Duodenal mucosa (tissue), 2 donors: Measurements from ENCODE around the gene IGFBP2.

Experiments used
- H3K27ac ChIP-seq: one replicate; pipeline ENCODE4 v1.7.0; 2013; ENCODE audit warnings: low read depth, low read length
- H3K27me3 ChIP-seq, 2 donors: one replicate each; pipeline ENCODE4 v1.7.0; 2013; ENCODE audit warnings: low read length in 2 of 2, control low read depth in 1 of 2; ENCODE audit not compliant: insufficient read depth in 2 of 2, control insufficient read depth in 1 of 2
- H3K36me3 ChIP-seq, 2 donors: one replicate each; pipeline ENCODE4 v1.7.0; 2013; ENCODE audit warnings: low read length in 2 of 2, control low read depth in 1 of 2; ENCODE audit not compliant: insufficient read depth in 2 of 2, control insufficient read depth in 1 of 2
- H3K4me1 ChIP-seq, 2 donors: one replicate each; pipeline ENCODE4 v1.7.0; 2013; ENCODE audit warnings: low read length in 2 of 2, control low read depth in 1 of 2; ENCODE audit not compliant: insufficient read depth in 2 of 2, control insufficient read depth in 1 of 2
- H3K4me3 ChIP-seq, 2 donors: one replicate each; pipeline ENCODE4 v1.7.0; 2013; ENCODE audit warnings: low read length in 2 of 2, low read depth in 1 of 2
- H3K9ac ChIP-seq, 2 donors: one replicate each; pipeline ENCODE4 v1.7.0; 2013; ENCODE audit warnings: low read length in 2 of 2, low read depth in 1 of 2
- H3K9me3 ChIP-seq, 2 donors: one replicate each; pipeline ENCODE4 v1.7.0; 2013; ENCODE audit warnings: low read length in 2 of 2, control low read depth in 1 of 2; ENCODE audit not compliant: control insufficient read depth in 1 of 2

The IGFBP2 gene

DNA sequence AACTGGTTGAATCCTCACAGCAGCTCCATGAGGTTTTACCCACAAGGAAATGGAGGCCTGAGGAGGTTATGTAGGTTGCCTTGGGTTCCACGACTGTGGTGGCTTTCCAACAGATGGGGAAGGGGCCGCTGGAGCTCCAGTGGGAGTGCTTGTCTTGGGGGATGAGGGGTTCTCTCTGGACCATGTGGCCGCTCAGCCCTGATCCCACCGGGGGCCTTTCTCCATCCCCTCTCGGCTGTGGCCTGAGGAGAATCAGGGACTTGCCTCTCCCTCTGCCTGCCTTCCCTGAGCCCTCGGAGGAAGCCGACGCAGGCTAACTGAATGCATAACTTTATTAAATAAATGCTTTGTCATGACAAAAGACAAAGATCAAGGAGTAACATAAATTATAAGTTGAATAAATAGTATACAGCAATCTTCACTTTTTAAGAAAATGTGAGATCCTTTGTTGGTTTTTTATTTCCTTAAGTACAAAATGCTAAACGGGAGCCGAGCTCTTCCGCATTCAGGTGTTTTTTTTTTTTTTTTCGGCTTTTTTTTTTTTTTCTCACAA lies 38.6 kb downstream of the IGFBP2 start:
- Histone ChIP-seq H3K27ac (no peak overlapping the region), H3K9ac (no peak overlapping the region), H3K4me1 (no peaks in the 10 kb centered on the region), H3K9me3 (no peaks in the 10 kb centered on the region), H3K27me3 (no peaks in the 10 kb centered on the region), H3K4me3 (no peak overlapping the region), H3K36me3 (peaks cover 0 to 2% of the 10 kb centered on the region in 2 donors)

DNA sequence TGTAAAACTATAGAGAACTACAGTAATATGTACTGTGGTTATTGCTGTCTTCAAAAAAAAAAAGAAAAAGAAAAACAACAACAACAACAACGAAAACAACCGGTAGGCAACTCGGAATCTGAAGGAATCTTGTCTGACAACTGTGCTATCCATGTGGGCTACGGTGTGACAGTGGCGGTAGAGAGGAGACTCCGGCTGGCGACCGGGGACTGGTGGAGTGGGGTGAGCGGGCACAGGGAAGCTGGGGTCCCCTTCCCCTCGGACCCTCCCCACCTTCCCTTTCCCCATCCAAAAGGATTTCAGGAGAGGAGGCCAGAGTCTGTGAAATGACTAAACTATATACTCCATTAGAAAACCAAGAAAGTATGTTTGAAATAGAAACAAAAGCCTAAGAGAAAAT lies 39.2 kb downstream of the IGFBP2 start:
- no peak overlapping the region for H3K4me3 ChIP-seq
- H3K9me3 ChIP-seq: no peaks in the 10 kb centered on the region
- H3K4me1 ChIP-seq: no peaks in the 10 kb centered on the region
- no peak overlapping the region for H3K27ac ChIP-seq
- H3K9ac ChIP-seq: no peak overlapping the region
- no peaks in the 10 kb centered on the region for H3K27me3 ChIP-seq
- peaks cover 0 to 2% of the 10 kb centered on the region in 2 donors for H3K36me3 ChIP-seq

DNA sequence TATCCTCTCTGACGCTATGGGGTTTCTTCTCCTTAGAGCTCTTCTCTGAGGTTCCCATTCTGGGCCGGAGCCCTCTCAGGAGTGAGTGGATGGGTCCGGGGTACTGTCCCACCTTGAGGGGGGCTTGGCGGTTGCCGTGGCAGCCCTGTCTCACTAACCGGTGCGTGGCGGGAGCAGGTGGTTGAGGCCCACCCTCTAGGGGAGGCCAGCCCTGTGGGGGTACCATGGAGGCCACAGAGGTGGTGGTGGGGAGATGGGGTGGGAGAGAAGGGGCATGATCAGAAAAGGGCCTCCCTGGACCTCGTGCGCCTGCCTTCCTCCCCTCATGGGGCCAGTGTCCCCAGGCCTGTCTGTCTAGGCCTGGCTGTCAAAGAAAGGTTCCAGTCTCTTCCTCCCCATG lies 39.8 kb downstream of the IGFBP2 start:
- Histone ChIP-seq H3K9ac (no peak overlapping the region), H3K9me3 (no peaks in the 10 kb centered on the region), H3K27me3 (no peaks in the 10 kb centered on the region), H3K27ac (no peak overlapping the region), H3K4me3 (no peak overlapping the region), H3K36me3 (peaks cover 0 to 2% of the 10 kb centered on the region in 2 donors), H3K4me1 (no peaks in the 10 kb centered on the region)

DNA sequence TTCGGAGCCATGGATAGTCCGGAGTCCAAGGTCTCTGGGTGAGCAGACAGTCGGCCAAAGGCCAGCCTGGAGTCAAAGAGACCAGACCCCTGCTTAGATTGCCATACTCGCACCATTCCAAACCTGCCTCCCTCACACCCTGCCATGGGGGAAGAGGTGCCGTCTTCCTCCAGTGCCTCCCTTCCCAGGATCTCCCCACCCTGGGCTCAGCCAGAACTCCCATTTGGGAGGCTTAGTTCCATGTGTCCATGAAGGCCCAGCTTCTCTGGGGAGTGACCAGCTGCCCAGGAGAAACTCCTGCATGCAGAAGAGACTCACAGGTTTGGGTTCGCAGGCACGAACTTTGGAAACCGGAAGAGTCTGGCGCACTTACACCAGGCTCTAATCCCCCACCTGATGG lies 40.4 kb downstream of the IGFBP2 start:
- no peaks in the 10 kb centered on the region for H3K9me3 ChIP-seq
- H3K27me3 ChIP-seq: no peaks in the 10 kb centered on the region
- H3K27ac ChIP-seq: no peak overlapping the region
- no peaks in the 10 kb centered on the region for H3K4me1 ChIP-seq
- H3K36me3 ChIP-seq: peaks cover 0 to 2% of the 10 kb centered on the region in 2 donors
- no peak overlapping the region for H3K9ac ChIP-seq
- H3K4me3 ChIP-seq: no peak overlapping the region

DNA sequence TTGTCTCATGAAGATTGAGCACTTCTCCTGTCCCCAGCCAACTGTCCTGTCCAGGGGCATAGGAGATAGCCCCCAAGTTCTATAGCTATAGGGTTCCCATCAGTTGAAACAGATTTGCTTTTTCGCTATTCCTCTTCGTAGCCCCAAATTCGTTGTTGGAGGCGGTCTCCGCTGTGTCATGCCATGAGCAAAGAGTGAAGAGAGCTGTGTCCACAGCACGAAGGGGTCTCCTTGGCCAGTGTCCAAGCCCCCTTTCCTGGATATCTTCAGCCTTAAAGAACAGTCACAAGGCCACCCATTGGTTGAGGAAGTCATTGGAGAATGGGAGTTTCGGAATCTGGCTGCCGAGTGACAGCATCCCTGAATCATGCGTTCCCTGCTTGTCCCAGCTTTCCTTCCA lies 41.2 kb downstream of the IGFBP2 start:
- no peak overlapping the region for H3K4me3 ChIP-seq
- H3K27me3 ChIP-seq: no peaks in the 10 kb centered on the region
- no peaks in the 10 kb centered on the region for H3K9me3 ChIP-seq
- no peak overlapping the region for H3K27ac ChIP-seq
- no peaks in the 10 kb centered on the region for H3K4me1 ChIP-seq
- H3K36me3 ChIP-seq: peaks cover 0 to 2% of the 10 kb centered on the region in 2 donors
- no peak overlapping the region for H3K9ac ChIP-seq

DNA sequence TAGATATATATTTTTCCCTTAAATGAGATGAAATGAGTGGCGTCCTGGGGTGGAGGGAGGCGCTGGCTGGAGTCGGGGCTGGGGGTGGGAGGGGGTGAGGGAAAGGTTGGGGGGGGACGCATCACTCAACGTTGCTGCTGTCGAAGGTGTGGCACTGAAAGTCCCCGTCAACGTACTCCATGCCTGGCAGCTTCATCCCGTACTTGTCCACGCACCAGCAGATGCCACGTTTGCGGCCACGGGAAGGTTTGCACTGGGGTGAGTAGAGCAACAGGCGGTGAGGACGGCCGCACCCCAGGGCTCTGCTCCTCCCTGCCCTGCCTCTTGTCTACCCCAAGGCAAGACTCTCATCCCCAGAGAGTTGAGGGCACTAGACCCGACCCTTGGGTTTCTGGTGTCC lies 43.4 kb downstream of the IGFBP2 start:
- peaks cover 0 to 2% of the 10 kb centered on the region in 2 donors for H3K36me3 ChIP-seq
- no peak overlapping the region for H3K4me3 ChIP-seq

DNA sequence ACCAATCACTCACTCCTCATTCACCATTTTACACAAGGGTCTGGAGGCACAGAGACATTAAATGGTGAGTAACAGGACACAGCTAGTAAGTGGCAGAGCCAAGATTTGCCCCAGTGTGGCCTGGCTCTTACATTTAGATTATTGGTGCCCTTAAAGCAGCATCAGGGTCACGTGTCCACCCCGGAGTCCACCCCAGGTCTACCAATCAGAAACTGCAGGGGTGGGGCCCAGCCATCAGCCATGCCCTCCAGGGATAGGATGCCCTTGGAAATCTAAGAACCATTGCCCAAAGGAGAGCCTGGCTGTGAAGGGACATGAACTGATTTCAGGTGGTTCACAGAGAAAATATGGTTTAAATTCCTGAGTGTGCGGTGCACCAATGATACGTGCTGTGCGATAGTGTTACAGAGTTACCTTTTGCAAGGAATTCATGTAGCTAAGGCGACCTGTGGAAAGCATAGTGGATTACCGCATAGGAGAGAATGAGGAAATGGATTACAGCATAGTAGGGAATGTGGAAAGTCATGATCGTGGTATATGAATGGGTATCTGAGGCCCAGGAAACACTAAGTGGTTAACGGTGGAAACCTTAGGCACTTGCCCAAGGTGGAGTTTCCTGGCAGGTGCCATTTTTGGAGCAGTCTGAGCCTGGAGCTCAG lies 44.3 kb downstream of the IGFBP2 start:
- Histone ChIP-seq H3K4me3 (no peak overlapping the region), H3K4me1 (peaks cover 0 to 6% of the 10 kb centered on the region in 2 donors), H3K36me3 (peaks cover 0 to 2% of the 10 kb centered on the region in 2 donors), H3K9ac (no peak overlapping the region), H3K9me3 (no peaks in the 10 kb centered on the region), H3K27ac (no peak overlapping the region), H3K27me3 (no peaks in the 10 kb centered on the region)

More for the DNA sequence above, 43.4 kb downstream of the IGFBP2 start:
- H3K27me3 ChIP-seq: no peaks in the 10 kb centered on the region
- no peak overlapping the region for H3K9ac ChIP-seq
- H3K4me1 ChIP-seq: no peaks in the 10 kb centered on the region
- no peak overlapping the region for H3K27ac ChIP-seq
- no peaks in the 10 kb centered on the region for H3K9me3 ChIP-seq

DNA sequence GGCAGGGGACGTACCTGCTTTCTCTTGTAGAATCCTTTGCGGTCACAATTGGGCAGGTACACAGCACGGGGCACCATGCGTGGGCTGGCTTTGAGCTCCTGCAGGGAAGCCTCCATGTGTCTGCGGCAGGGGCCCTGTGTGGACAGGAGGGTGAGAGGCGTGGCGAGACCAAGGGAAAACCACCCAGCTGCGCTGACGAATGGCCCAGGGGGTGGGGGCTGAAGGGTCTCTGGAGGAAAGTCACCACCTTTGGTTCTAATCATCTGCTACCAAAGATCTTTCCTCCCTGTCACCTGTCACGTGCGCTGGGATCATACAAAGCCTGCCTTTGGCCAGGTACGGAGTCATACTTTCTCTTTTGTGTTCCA lies 44.9 kb downstream of the IGFBP2 start:
- H3K4me1 ChIP-seq: peaks cover 0 to 6% of the 10 kb centered on the region in 2 donors
- H3K4me3 ChIP-seq: no peak overlapping the region
- peaks cover 0 to 2% of the 10 kb centered on the region in 2 donors for H3K36me3 ChIP-seq
- no peak overlapping the region for H3K27ac ChIP-seq
- H3K27me3 ChIP-seq: no peaks in the 10 kb centered on the region
- H3K9ac ChIP-seq: no peak overlapping the region
- no peaks in the 10 kb centered on the region for H3K9me3 ChIP-seq

DNA sequence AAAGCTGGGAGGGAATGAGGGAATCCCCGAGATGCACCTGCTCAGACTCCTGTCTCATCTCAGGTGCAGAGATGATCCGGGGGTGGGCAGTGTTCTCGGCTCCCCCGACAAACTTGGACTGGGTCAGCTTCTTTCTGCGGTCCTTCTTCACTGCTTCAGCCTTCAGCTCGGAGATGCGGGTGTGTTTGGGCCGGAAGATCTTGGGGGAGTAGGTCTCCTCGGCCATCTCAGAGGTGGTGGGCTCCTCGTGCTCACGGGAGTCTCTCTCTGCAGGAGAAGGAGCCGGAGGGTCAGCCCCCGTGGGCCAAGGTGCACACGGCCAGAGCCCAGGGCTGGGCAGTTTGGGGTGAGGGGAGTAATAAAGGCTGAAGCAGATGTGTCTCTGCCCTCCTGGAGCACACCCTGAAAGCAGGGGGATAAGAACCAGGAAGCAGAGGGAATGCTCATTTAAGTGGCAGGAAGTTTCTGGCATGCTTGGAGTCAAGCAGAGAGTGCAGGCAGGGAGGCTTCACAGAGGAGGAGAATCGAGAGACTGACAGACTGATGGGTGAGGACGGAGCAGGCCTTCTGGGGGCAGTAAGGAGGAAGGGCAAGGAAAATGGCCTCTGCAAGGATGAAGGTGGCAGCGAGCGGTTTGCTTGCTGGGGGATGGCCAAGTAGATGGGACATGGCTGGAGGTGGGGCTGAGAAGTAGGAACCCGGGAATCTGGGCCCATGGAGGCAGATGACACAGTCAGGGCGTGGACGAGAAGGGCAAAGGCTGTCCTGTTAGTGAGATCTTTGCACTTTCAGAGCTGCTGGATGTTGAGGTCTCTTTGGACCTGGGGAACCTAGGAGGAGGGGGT lies 45.8 kb downstream of the IGFBP2 start:
- Histone ChIP-seq H3K4me3 (no peak overlapping the region), H3K4me1 (peaks cover 0 to 11% of the 10 kb centered on the region in 2 donors), H3K27ac (no peak overlapping the region), H3K27me3 (no peaks in the 10 kb centered on the region), H3K9ac (no peak overlapping the region), H3K36me3 (peaks cover 0 to under 1% of the 10 kb centered on the region in 2 donors), H3K9me3 (no peaks in the 10 kb centered on the region)

DNA sequence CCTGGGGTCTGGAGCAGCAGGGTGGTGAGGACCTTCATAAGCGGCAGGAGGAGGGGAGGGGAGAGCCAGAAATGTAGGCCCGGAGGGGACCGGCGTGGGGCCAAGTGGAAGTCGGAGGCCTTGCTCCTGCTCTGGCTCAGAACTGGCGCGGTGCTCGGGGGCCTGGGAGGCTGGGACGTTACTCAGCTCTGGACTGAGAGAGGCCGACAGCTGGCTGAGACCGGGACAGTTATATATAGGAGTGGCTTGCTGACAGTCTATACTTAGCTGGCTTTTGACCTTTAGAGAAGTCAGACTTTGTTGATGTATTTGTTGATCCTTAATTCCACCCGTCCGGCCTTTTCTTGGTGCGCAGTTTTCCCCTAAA lies 46.4 kb downstream of the IGFBP2 start:
- no peak overlapping the region for H3K4me3 ChIP-seq
- H3K27ac ChIP-seq: no peak overlapping the region
- no peaks in the 10 kb centered on the region for H3K27me3 ChIP-seq
- H3K9me3 ChIP-seq: no peaks in the 10 kb centered on the region
- no peak overlapping the region for H3K9ac ChIP-seq
- H3K4me1 ChIP-seq: peaks cover 0 to 11% of the 10 kb centered on the region in 2 donors
- H3K36me3 ChIP-seq: no peaks in the 10 kb centered on the region
